H1 (cell line): ENCODE measurements around the gene WDR27. TPM values are rescaled to one million over a fixed set of nuclear protein-coding genes. Genes with fewer than 3 reads are reported as not detected.

ENCODE experiments used
- CTCF ChIA-PET: fragments of 300-600 bp; sonication (Branson Sonifier 250); formaldehyde crosslinking; loops from one replicate; lab custom pipeline; 2021; ENCODE audit not compliant: partially characterized antibody; lab: Charles Lee
- POLR2A ChIA-PET: fragments of 300-600 bp; sonication (Branson Sonifier 250); formaldehyde crosslinking; loops from one replicate; lab custom pipeline; 2021; ENCODE audit warnings: inconsistent platforms; ENCODE audit not compliant: partially characterized antibody; lab: Charles Lee
- DNase-seq, 2 experiments: peaks; one replicate each; pipeline versions ENCODE4 v3.0.0 to v3.0.0-alpha.2; 2010 to 2022; ENCODE audit warnings: low spot score in 2 of 2, low read depth in 1 of 2, mixed read lengths in 1 of 2
- FAIRE-seq: peaks from 2 replicates; lab custom pipeline; 2011; peaks lifted over from hg19 to GRCh38; lab: Jason Lieb, UNC
- H2AFZ ChIP-seq: 2 replicates; pipeline ENCODE4 v1.8.1; 2012; ENCODE audit warnings: low read length, inconsistent platforms
- H2AK5ac ChIP-seq: 2 replicates; pipeline ENCODE4 v1.6.1; 2013; ENCODE audit warnings: low read depth, low read length
- H2BK120ac ChIP-seq: replicated peaks from 2 replicates; pipeline ENCODE3; 2013; ENCODE audit warnings: low read depth, low read length, inconsistent platforms
- H2BK12ac ChIP-seq: 2 replicates; pipeline ENCODE4 v1.6.1; 2013; ENCODE audit warnings: low read depth, low read length
- H2BK15ac ChIP-seq: 2 replicates; pipeline ENCODE4 v1.6.1; 2013; ENCODE audit warnings: low read length
- H2BK20ac ChIP-seq: 2 replicates; pipeline ENCODE4 v1.6.1; 2013; ENCODE audit warnings: low read length
- H2BK5ac ChIP-seq: 2 replicates; pipeline ENCODE4 v1.6.1; 2013; ENCODE audit warnings: low read depth, low read length
- H3K14ac ChIP-seq: 2 replicates; pipeline ENCODE4 v1.6.1; 2013; ENCODE audit warnings: inconsistent platforms; ENCODE audit not compliant: insufficient read length
- H3K18ac ChIP-seq: 2 replicates; pipeline ENCODE4 v1.6.1; 2013; ENCODE audit warnings: low read length; ENCODE audit errors: extremely low read depth
- H3K23ac ChIP-seq: 2 replicates; pipeline ENCODE4 v1.6.1; 2013; ENCODE audit warnings: inconsistent platforms; ENCODE audit not compliant: insufficient read length
- H3K23me2 ChIP-seq: 2 replicates; pipeline ENCODE4 v1.6.1; 2013; ENCODE audit warnings: low read depth, low read length
- H3K27ac ChIP-seq: 2 replicates; pipeline ENCODE4 v1.6.1; 2011; ENCODE audit warnings: low read depth, low read length, inconsistent platforms
- H3K27me3 ChIP-seq, 4 experiments: replicated peaks in 1 of 4; 1 replicate in 1 of 4; 2 replicates in 3 of 4; pipeline versions ENCODE4 v1.6.1 to v1.8.1; 2011 to 2013; ENCODE audit warnings: low read length in 3 of 4, mild to moderate bottlenecking in 3 of 4, inconsistent platforms in 2 of 4, mixed read lengths in 2 of 4, moderate library complexity in 1 of 4; ENCODE audit not compliant: control insufficient read depth in 3 of 4, insufficient read depth in 3 of 4; ENCODE audit errors: extremely low read depth in 1 of 4
- H3K36me3 ChIP-seq, 4 experiments: 2 replicates each; pipeline versions ENCODE4 v1.6.1 to v1.8.1; 2011 to 2013; ENCODE audit warnings: mild to moderate bottlenecking in 4 of 4, low read length in 3 of 4, moderate library complexity in 2 of 4, control low read depth in 1 of 4, inconsistent platforms in 1 of 4; ENCODE audit not compliant: insufficient read depth in 4 of 4, control insufficient read depth in 2 of 4
- H3K4ac ChIP-seq: replicated peaks from 2 replicates; pipeline ENCODE3; 2013; ENCODE audit warnings: low read length, low read depth, mixed read lengths, inconsistent platforms; ENCODE audit not compliant: insufficient read length
- H3K4me1 ChIP-seq, 4 experiments: replicated peaks in 1 of 4; 1 replicate in 1 of 4; 2 replicates in 3 of 4; pipeline versions ENCODE4 v1.6.1 to v1.8.1; 2011 to 2013; ENCODE audit warnings: low read length in 3 of 4, inconsistent platforms in 2 of 4, mixed read lengths in 1 of 4; ENCODE audit not compliant: insufficient read depth in 4 of 4, control insufficient read depth in 3 of 4
- H3K4me2 ChIP-seq, 2 experiments: 2 replicates each; pipeline versions ENCODE4 v1.6.1 to v1.8.1; 2011 to 2013; ENCODE audit warnings: low read depth in 2 of 2, low read length in 2 of 2, control low read depth in 1 of 2, inconsistent platforms in 1 of 2, mild to moderate bottlenecking in 1 of 2; ENCODE audit not compliant: insufficient read depth in 1 of 2
- H3K4me3 ChIP-seq, 4 experiments: fragments of 200-600, 300-600 bp in 1 of 4; sonication (generic), shearing (Covaris generic), sonication (Bioruptor Twin) in 1 of 4; 2 replicates each; pipeline versions ENCODE4 v1.5.1 to v1.8.1; 2011 to 2016; ENCODE audit warnings: low read length in 4 of 4, low read depth in 3 of 4, control low read depth in 2 of 4, inconsistent platforms in 2 of 4, mild to moderate bottlenecking in 2 of 4, mixed read lengths in 1 of 4, moderate library complexity in 1 of 4; ENCODE audit not compliant: insufficient read depth in 2 of 4; ENCODE audit errors: extremely low read depth in 1 of 4
- H3K56ac ChIP-seq: replicated peaks from 2 replicates; pipeline ENCODE3; 2013; ENCODE audit warnings: low read depth, mild to moderate bottlenecking, mixed read lengths, low read length, inconsistent platforms; ENCODE audit not compliant: insufficient read length
- H3K79me1 ChIP-seq: 2 replicates; pipeline ENCODE4 v1.6.1; 2013; ENCODE audit warnings: low read depth, low read length, control low read depth
- H3K79me2 ChIP-seq, 2 experiments: 2 replicates each; pipeline versions ENCODE4 v1.6.1 to v1.8.1; 2012 to 2013; ENCODE audit warnings: low read length in 2 of 2, mild to moderate bottlenecking in 2 of 2, inconsistent platforms in 1 of 2; ENCODE audit not compliant: insufficient read depth in 2 of 2, control insufficient read depth in 1 of 2
- H3K9ac ChIP-seq, 4 experiments: replicated peaks in 1 of 4; 1 replicate in 1 of 4; 2 replicates in 3 of 4; pipeline versions ENCODE4 v1.6.1 to v1.8.1; 2011 to 2013; ENCODE audit warnings: low read depth in 3 of 4, low read length in 3 of 4, control low read depth in 2 of 4, mild to moderate bottlenecking in 2 of 4, moderate library complexity in 2 of 4, inconsistent platforms in 1 of 4; ENCODE audit errors: extremely low read depth in 1 of 4
- H3K9me3 ChIP-seq, 2 experiments: 2 replicates each; pipeline versions ENCODE4 v1.6.1 to v1.8.1; 2012 to 2013; ENCODE audit warnings: mild to moderate bottlenecking in 2 of 2, moderate library complexity in 2 of 2, control low read depth in 1 of 2, inconsistent platforms in 1 of 2, low read depth in 1 of 2, low read length in 1 of 2, mixed read lengths in 1 of 2; ENCODE audit not compliant: insufficient read depth in 2 of 2
- H4K20me1 ChIP-seq, 2 experiments: replicated peaks in 1 of 2; 2 replicates each; pipeline versions ENCODE3 to v1.8.1; 2011 to 2013; ENCODE audit warnings: inconsistent platforms in 2 of 2, low read length in 2 of 2, mild to moderate bottlenecking in 1 of 2; ENCODE audit not compliant: insufficient read depth in 2 of 2, control insufficient read depth in 1 of 2
- H4K5ac ChIP-seq: 2 replicates; pipeline ENCODE4 v1.6.1; 2013; ENCODE audit warnings: low read length, low read depth, mixed read lengths, inconsistent platforms; ENCODE audit not compliant: insufficient read length
- H4K8ac ChIP-seq: 2 replicates; pipeline ENCODE4 v1.8.0; 2013; ENCODE audit warnings: mild to moderate bottlenecking, moderate library complexity, low read length, inconsistent platforms; ENCODE audit not compliant: insufficient read depth; ENCODE audit errors: extremely low read depth
- H4K91ac ChIP-seq: replicated peaks from 2 replicates; pipeline ENCODE3; 2013; ENCODE audit warnings: low read length, mixed read lengths, inconsistent platforms; ENCODE audit not compliant: insufficient read length
- CBX5 ChIP-seq: fragments of 300-800, 300-1000 bp; sonication (generic); IDR thresholded peaks from 2 replicates; pipeline ENCODE4 v1.7.1; 2016; ENCODE audit warnings: antibody characterized with exemption, low read length, low read depth
- HDAC2 ChIP-seq, 2 experiments: fragments of 300-600 bp in 1 of 2; sonication (generic) in 1 of 2; IDR thresholded peaks; 2 replicates each; pipeline ENCODE4 v1.6.1; 2011 to 2012; ENCODE audit warnings: low read depth in 2 of 2, low read length in 2 of 2, mild to moderate bottlenecking in 2 of 2, moderate library complexity in 2 of 2, borderline replicate concordance in 1 of 2, inconsistent platforms in 1 of 2
- PHF8 ChIP-seq: fragments of 200-600 bp; sonication (generic); conservative IDR thresholded peaks from 2 replicates; pipeline ENCODE4 v1.7.1; 2012; ENCODE audit warnings: low read depth, mild to moderate bottlenecking, inconsistent platforms, low read length, moderate library complexity
- SP1 ChIP-seq: IDR thresholded peaks from 2 replicates; pipeline ENCODE4 v1.6.1; 2011; ENCODE audit warnings: low read depth, low read length
- SP2 ChIP-seq: IDR thresholded peaks from 2 replicates; pipeline ENCODE4 v1.6.1; 2012; ENCODE audit warnings: mild to moderate bottlenecking, low read length, inconsistent platforms
- SRF ChIP-seq: IDR thresholded peaks from 2 replicates; pipeline ENCODE4 v1.6.1; 2011; ENCODE audit warnings: mild to moderate bottlenecking, low read depth, low read length, moderate library complexity
- SUZ12 ChIP-seq: fragments of 200-600 bp; sonication (generic); IDR thresholded peaks from 2 replicates; pipeline ENCODE4 v1.6.1; 2012; ENCODE audit warnings: mild to moderate bottlenecking, inconsistent platforms, low read length, moderate library complexity, mixed read lengths
- TAF7 ChIP-seq: optimal IDR thresholded peaks from 2 replicates; pipeline ENCODE3; 2011; ENCODE audit warnings: low read depth, mild to moderate bottlenecking, inconsistent platforms, low read length, moderate library complexity, borderline replicate concordance
- ZNF274 ChIP-seq: IDR thresholded peaks from 2 replicates; pipeline ENCODE4 v1.7.0; 2012; ENCODE audit warnings: low read length, borderline replicate concordance; ENCODE audit errors: extremely low read depth
- WGBS, 2 experiments: shearing (Covaris generic) in 1 of 2; methylation state at CpG; one replicate each; pipeline versions ENCODE4 v1.1.6 to v1.1.7; 2013 to 2015; ENCODE audit warnings: low lambda C conversion rate in 2 of 2, mixed read lengths in 2 of 2, inconsistent platforms in 1 of 2, low coverage in 1 of 2, missing lambda C conversion rate in 1 of 2; ENCODE audit not compliant: insufficient replicate concordance in 2 of 2, insufficient coverage in 1 of 2, insufficient read length in 1 of 2; ENCODE audit errors: extremely low coverage in 1 of 2, missing lambda C conversion rate in 1 of 2; 5-methylcytosine and 5-hydroxymethylcytosine counted together
- polyA plus RNA-seq, 7 experiments: library from polyadenylated mRNA; depleted of rRNA in 3 of 7; stranded (reverse) in 5 of 7; unstranded in 2 of 7; fragments of >200 nt in 5 of 7; fragments of 200-250 nt in 2 of 7; gene quantifications; 1 replicate in 5 of 7; 2 replicates in 1 of 7; 4 replicates in 1 of 7; pipeline versions ENCODE4 v1.2.1 to v1.2.3, GENCODE V29; 2011 to 2013; ENCODE audit warnings: missing spikeins in 2 of 7, mixed read lengths in 2 of 7
- total RNA-seq: library from RNA; stranded (reverse); fragmentation: NEBNext Ultra II Directional; extraction: Animal tissue kit (Norgen Biotek cat#: 25700); gene quantifications from 2 replicates; pipeline ENCODE4 v1.2.1, GENCODE V29; 2021
- TF ChIP-seq, protein P1 (sequence below), 3 experiments: IDR thresholded peaks; 1 replicate in 2 of 3; 2 replicates in 1 of 3; pipeline versions ENCODE4 v1.5.1 to v1.6.1; 2011; ENCODE audit warnings: low read length in 3 of 3, mild to moderate bottlenecking in 3 of 3, inconsistent platforms in 2 of 3, low read depth in 1 of 3, moderate library complexity in 1 of 3; ENCODE audit not compliant: insufficient read depth in 1 of 3; ENCODE audit errors: control extremely low read depth in 1 of 3
- TF ChIP-seq, protein P2 (sequence below): IDR thresholded peaks from 2 replicates; pipeline ENCODE4 v1.6.1; 2012; ENCODE audit warnings: inconsistent platforms

WDR27 gene
- total and polyA plus RNA-seq, 2 of the 8 experiments (the other 6 are each of a cell fraction or from before 2014, with no cell fraction given): 53.6 to 68.6 TPM

DNA sequence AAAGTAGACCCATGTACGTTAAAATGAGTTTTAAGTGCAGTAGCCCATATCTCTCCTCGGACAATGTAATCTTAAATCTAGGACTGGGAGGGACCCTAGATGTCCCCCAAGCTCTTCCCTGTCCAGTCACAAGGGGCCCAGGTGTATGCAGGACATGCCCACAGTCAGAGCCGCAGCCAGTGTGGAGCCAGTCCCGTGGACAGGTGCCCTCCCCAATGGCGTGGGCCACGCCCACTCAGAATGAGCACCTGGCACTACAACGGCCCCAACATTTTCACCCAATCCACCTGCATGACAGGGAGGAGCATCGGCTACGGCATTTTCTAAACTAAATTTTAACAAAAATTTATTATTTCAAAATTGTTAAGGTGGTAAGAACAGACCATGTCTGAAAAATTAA is 53.2 kb downstream of the WDR27 start:
- Histone ChIP-seq H3K4me2 (no peak overlapping the region), H3K4ac (no peak overlapping the region), H3K4me3 (no peak overlapping the region), H3K14ac (no peak overlapping the region), H2BK20ac (no peak overlapping the region), H4K5ac (no peak overlapping the region), H3K9ac (no peak overlapping the region), H3K23me2 (peaks cover 12% of the 10 kb centered on the region; the same call in 1 of the 2 replicates), H3K79me1 (no peaks in the 10 kb centered on the region), H2AK5ac (no peak overlapping the region), H3K56ac (no peak overlapping the region), H3K79me2 (no peaks in the 10 kb centered on the region), H2BK120ac (no peak overlapping the region), H2AFZ (no peak overlapping the region), H2BK5ac (no peak overlapping the region), H3K36me3 (peaks cover 1 to 18% (median 7%) of the 10 kb centered on the region in 4 experiments; a peak in 4 of 8 replicates), H4K20me1 (peaks cover 0 to 2% of the 10 kb centered on the region in 2 experiments), H3K27me3 (no peaks in the 10 kb centered on the region), H3K27ac (no peak overlapping the region), H2BK12ac (no peak overlapping the region), H4K8ac (no peak overlapping the region), H3K18ac (no peak overlapping the region), H4K91ac (no peak overlapping the region), H3K9me3 (peaks cover 0 to under 1% of the 10 kb centered on the region in 2 experiments; a peak in 1 of 4 replicates), H3K23ac (no peak overlapping the region), H2BK15ac (no peak overlapping the region), H3K4me1 (no peaks in the 10 kb centered on the region)
- DNase-seq: no peak
- CTCF ChIA-PET: no interaction called here
- POLR2A ChIA-PET: interaction anchor here (1.4 kb wide), 1 partner anchor 9 kb away, joined by 3 read pairs; no protein-coding TSS in a partner anchor
- FAIRE-seq: no peak
- WGBS, 2 experiments: 90% methylated on average over 8 of the region's 9 CpGs; no CpG with 5 or more reads in 1 of the 2 experiments
- TF ChIP-seq, protein P1, sequence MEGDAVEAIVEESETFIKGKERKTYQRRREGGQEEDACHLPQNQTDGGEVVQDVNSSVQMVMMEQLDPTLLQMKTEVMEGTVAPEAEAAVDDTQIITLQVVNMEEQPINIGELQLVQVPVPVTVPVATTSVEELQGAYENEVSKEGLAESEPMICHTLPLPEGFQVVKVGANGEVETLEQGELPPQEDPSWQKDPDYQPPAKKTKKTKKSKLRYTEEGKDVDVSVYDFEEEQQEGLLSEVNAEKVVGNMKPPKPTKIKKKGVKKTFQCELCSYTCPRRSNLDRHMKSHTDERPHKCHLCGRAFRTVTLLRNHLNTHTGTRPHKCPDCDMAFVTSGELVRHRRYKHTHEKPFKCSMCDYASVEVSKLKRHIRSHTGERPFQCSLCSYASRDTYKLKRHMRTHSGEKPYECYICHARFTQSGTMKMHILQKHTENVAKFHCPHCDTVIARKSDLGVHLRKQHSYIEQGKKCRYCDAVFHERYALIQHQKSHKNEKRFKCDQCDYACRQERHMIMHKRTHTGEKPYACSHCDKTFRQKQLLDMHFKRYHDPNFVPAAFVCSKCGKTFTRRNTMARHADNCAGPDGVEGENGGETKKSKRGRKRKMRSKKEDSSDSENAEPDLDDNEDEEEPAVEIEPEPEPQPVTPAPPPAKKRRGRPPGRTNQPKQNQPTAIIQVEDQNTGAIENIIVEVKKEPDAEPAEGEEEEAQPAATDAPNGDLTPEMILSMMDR (IDR thresholded peaks at IDR 0.05; ENCODE audit: control extremely low read depth in 1 of 3, insufficient read depth in 1 of 3, low read depth in 1 of 3, low read length in 3 of 3): no peak
- TF ChIP-seq HDAC2 (IDR thresholded peaks at IDR 0.05; ENCODE audit: borderline replicate concordance in 1 of 2, low read depth in 2 of 2, low read length in 2 of 2) (no peak), SP2 (no peak), PHF8 (no peak), ZNF274 (no peak), SUZ12 (no peak), TAF7 (no peak), SRF (no peak), CBX5 (no peak), SP1 (no peak)
- TF ChIP-seq, protein P2, sequence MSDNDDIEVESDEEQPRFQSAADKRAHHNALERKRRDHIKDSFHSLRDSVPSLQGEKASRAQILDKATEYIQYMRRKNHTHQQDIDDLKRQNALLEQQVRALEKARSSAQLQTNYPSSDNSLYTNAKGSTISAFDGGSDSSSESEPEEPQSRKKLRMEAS: no peak
